HEK293 (cell line): ENCODE measurements around the gene VIP.

Experiments
- CTCF ChIP-seq: fragments of 450-650 bp; formaldehyde crosslinking; IDR thresholded peaks from 2 replicates; pipeline ENCODE4 v1.5.1; 2016; ENCODE audit warnings: missing biosample characterization, missing genetic modification characterization
- FEZF1 ChIP-seq: fragments of 450-650 bp; formaldehyde crosslinking; IDR thresholded peaks from 2 replicates; pipeline ENCODE4 v1.5.1; 2016; ENCODE audit warnings: missing biosample characterization, missing genetic modification characterization
- GLI4 ChIP-seq: fragments of 450-650 bp; formaldehyde crosslinking; IDR thresholded peaks from 2 replicates; pipeline ENCODE4 v1.5.1; 2016; ENCODE audit warnings: missing biosample characterization, missing genetic modification characterization
- HOXC10 ChIP-seq: sonication (generic); formaldehyde crosslinking; IDR thresholded peaks from 2 replicates; pipeline ENCODE4 v1.8.1; 2023; ENCODE audit warnings: mild to moderate bottlenecking, missing genetic modification reagents
- PATZ1 ChIP-seq: fragments of 450-650 bp; formaldehyde crosslinking; IDR thresholded peaks from 2 replicates; pipeline ENCODE4 v1.5.1; 2016; ENCODE audit warnings: missing biosample characterization, missing genetic modification characterization
- TCF7L2 ChIP-seq: IDR thresholded peaks from 2 replicates; pipeline ENCODE4 v1.6.1; 2011; ENCODE audit warnings: low read depth, mild to moderate bottlenecking, inconsistent platforms, low read length, moderate library complexity, borderline replicate concordance
- ZNF211 ChIP-seq: fragments of 450-650 bp; formaldehyde crosslinking; IDR thresholded peaks from 2 replicates; pipeline ENCODE4 v1.5.1; 2016; ENCODE audit warnings: low read depth, missing biosample characterization, missing genetic modification characterization
- ZSCAN30 ChIP-seq: fragments of 450-650 bp; IDR thresholded peaks from 2 replicates; pipeline ENCODE4 v1.5.1; 2018; ENCODE audit warnings: missing biosample characterization, mild to moderate bottlenecking, missing genetic modification characterization, moderate library complexity

GRCh38 chr6:152804150-152804549 lies 53.6 kb downstream of the VIP start:
- TF ChIP-seq CTCF (tag by site-specific recombination) (no peak), HOXC10 (no peak), PATZ1 (tag by site-specific recombination) (no peak), TCF7L2 (no peak), ZNF211 (tag by site-specific recombination) (no peak), ZSCAN30 (tag by site-specific recombination) (no peak), GLI4 (tag by site-specific recombination) (no peak), FEZF1 (tag by site-specific recombination) (no peak)
